Stimulated activated CD8-positive, alpha-beta memory T cell treated with anti-CD3 and anti-CD28 coated beads, Interleukin-2, amount 100 ng/mL, for 48 hours (primary cell): ENCODE results near the gene MEF2C.

Source experiments
- DNase-seq, 2 donors: peaks; one replicate each; pipeline ENCODE4 v3.0.0-alpha.2; 2020; ENCODE audit warnings: low read depth in 2 of 2

MEF2C gene

DNA sequence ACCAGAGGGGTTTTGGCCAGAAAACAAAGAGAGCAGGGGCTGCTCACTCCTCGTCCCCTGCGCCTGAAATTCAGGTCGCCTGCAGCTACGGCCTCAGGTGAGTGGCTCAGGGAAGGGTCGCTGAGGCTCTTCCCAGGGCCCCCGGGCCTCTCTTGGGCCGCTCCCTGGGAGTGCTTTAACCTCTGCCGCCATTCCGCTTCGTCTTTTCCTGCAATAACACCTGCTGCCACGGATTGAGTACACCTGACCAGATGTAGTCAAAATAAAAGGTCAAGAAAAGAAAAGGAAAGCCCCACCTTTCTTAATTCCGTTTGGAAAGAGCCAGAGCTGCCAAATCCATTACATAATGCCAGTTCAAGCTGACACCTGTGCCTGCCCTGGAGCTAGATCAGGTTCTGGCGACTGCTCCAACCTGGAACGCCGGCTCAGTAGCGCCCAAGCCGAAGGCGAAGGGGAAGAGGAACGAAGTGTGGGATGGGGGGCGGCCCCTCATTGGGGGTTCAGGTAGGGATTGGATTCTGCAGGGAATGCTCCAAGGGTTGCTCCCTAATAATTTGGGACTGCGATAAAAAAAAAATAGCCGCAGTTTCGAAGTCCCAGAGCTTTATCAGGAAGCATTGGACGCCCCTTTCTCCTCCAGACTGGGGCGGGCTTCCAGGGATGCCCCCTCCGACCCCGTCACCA lies 193.9 kb downstream of the MEF2C start:
- DNase-seq, result no peak

DNA sequence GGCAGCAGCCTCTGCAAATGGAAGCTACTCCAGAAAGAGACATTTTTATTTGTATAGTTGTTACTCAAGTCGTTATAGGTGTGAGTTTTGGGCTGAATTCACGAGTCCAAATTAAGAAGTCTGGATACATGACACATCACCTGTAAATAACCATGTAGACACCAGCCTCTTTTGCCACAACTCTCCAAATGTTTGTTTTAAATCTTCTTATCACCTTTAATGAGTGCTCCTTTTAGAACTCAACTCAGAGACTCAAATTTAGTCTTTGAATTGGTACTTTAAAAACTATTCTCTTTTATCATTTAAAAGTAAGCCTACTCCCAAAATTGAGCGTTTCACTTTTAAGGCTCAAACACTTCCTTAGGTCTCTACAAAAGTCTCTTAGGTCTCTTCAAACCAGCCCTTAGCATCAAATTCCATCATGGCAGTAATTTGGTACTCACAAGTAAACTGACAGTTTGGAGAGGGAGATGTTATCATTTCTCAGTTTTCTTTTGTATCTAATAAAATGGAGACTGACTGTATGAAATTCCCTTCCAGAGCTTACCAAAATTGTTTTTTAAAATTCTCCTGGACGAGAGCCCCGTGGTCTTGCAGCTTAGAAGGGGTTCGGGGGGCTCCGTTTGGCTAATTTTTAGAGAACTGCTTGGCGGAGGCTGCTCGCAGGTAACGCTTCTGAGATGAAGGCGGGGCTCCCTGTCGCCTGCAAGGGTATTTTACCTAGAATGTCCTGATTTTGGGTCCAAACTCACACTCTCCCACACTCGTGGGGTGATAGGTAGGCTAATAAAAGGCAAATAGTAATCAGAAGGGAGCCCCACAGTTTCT lies 194.6 kb downstream of the MEF2C start:
- DNase-seq, result no peak

DNA sequence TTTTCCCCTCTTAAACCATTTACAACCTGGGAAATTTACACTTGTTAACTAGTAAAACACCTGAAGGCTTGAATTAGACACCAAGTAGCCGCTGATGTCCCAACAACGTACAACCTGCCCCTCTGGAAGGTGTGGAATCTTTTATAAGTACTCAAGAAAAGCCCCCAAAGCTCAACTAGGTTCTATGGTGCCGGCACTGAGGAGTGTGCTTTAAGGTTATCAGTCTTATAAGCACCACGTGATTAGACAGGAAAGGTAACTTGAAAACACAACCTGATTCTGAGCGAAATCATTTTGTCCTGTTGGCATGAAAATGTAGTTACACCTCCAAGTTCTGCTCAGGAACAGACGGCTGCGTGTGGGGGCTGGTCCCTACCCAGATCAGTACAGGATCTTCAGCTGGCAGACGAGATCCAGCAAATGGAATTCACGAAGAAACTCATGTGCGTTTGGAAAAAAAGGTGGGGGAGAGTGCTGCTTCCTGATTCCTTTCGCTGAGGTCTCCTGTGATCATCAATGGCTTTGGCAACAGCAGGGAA lies 195.5 kb downstream of the MEF2C start:
- DNase-seq, result no peak

DNA sequence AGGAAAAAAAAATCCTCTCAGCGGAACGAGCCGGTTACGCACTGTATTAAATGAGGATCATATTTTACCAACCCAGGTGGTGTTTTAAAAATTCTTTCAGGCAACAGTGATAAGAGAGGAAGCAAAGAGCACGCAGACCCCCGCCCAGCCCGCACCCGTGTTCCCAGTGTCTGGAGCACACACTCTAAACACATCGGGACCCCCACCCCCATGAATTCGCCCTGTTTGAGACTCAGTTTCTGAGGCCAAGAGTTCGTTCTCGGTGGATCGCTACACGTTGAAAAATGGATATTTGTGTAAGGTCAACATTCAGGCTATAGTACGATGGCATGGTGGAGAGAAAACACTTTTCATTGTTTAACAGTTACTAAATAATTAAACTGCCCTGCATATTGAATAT lies 196.3 kb downstream of the MEF2C start:
- no peak for DNase-seq

DNA sequence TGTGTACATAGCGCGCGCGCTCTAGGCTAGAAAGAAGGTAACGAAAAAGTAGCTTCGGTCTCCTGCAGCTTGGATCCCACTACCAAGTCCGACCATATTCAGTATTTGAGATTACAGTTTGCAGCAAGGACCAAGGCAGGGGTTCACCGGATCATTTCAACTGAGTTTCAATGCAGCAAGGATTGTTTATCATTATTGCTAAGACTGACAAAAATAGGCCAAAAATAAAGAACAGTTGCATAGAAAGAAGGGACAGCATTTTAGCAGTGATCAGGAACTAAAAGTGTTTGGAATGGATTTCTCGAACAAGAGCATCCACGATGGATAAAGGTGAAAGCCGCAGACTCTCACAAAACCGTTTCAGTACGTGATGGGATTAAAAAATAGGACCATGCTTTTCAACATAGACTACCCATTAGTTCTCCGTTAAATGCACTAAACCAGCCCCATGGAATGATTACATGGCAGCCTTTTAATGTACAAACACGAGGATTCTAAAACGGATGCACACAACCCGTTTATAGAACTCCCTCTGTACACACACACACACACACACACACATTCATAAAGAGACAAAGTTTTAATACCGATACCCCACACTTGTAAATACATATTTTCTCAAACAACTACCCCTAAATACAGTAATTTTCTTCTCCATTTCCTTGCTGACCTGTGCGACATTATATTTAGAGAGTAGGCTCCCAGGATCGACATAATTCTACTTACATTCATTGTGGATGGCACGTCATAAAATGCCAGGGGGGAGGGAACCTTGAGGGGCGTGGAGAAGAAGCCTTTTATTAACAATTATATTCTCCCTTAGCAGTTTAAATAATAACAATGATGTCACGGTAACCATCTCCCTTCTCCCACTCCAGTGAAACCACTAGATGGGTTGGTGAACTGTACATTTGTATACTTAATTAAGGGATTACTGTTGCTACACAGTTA lies 197.1 kb downstream of the MEF2C start:
- no peak for DNase-seq

DNA sequence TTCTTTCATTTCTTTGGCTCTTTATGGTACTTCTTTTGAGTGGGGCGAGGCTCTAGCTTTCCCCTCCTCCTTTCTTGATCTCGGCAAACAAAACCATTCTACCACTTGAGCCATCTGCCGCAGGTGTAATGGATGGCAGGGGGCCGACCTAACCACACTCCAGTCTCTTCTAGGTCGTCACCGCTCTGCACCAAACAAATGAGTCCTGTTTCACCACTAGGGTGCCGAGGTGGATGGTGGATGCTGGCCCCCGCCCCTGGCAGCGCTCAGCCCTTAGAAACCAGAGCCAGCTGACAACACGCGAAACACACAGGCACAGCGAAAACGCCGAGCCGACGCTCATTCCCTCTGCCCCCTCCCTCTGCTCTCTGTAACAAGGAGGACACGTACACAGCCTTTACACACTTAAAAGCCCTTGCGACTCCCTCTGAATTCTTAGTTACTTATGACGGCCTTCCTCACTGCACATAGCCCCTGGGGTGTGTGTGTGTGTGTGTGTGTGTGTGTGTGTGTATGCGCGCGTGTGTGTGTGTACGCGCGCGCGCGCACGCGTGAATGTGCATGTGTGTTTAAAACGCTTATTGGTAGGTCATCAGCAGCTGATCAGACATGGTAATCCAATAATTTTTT lies 199.4 kb downstream of the MEF2C start:
- DNase-seq, result no peak

DNA sequence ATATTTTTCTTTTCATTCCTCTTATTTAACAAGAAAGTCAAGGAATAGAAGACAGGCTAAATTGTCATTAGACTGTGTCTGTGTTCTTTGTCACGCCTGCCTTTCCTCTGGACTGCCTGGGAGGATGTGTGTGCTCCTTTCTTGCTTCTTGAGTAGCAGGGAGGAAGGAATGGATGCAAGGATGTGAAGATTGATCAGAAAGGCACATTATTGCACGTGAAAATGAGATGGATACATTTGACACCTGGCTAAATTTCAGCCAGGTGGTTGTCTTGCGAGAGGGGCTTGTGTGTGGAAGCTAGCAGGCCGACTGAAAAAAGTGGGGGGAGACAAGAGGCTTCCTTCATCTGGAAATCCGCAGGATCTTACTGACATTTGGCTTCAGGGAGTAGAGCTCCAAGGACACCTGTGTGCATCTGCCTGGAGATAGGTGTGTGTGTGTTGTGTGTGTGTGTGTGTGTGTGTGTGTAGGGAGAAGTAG lies 200.1 kb downstream of the MEF2C start:
- no peak for DNase-seq

DNA sequence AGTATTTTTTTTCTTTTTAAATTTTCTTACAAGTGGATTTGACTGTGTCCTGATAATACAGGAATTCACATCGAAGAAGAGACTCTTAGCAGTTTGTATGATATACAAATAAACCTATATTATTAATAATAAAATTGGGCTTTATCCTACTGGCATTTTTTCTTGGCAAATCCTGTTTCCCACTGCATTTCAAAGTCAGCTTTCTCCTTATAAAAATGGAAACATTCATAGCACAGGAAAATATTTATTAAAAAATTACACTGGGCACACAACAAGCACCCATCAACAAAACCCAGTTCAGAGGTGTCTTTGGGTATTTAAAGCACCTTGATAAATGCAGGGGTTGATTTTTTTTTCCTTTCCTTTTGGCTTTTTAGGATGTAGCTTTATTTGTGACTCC lies 200.9 kb downstream of the MEF2C start:
- no peak for DNase-seq

DNA sequence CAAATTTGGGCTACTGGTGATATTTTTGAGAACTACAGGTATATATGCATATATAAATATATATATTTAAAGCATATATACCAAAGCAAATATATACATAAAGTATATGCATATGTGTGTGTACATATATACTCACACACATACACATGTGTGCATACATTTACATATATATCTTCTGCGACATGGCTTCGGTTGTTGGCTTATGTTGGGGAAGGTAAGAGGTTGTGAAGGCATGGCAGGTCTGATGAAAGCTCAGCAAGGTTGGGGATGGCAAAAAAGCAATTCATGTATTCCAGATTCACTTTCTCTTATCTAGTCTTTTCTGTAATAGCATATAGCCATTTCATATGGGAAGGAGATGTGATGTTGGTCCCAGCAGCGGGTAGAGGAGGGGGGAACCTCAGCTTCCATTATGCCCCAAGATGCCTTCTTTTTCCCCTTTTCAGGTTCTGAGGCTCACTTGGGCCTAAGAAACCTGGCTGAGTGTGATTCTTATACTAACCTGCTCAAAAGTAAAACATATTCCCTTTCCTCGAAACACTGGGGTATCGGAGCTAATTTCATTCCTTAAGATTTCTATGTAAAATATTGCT lies 201.7 kb downstream of the MEF2C start:
- no peak for DNase-seq

DNA sequence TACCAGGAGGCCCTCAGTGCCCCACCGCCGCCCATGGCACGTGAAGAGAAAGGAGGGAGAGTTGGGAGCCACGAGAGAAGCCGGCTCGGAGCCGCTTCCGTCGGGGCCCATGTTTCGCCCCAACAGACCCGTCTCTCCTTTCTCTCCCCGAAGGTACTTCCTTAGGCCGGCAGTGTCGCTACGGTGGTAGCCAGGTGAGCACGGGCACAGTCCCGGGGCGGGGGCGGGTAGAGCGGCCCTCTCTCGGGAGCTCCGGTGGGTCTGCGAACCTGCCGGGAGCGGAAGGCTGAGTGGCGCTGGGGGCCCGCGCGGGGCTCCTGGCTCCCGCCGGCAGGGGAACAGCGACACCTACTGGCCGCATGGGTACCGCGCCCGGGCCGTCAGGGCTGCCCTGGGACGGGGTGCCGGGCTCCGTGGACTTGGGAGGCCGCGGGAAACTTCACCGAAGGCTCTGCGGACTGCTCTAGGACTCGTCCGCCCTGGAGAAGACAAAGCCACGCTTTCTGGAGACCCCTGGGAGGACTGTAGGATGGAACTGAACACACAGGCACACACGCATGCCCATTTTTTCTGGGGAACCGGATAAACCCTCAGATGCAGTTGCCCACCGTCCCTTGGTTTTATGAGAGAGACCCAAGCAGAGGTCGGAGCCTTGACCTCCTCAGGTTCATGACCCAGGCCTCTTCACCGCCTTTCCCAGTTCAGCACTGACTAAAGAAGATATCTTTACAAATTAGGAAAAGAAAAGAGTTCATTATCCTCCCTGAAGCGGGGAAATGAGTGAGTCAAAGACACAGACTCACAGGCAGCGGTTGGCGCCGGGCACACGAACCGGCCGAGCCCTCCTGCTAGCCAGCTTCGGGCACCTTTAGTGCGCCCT lies 202.5 kb downstream of the MEF2C start:
- DNase-seq, result peak; percentile 70 to 73

DNA sequence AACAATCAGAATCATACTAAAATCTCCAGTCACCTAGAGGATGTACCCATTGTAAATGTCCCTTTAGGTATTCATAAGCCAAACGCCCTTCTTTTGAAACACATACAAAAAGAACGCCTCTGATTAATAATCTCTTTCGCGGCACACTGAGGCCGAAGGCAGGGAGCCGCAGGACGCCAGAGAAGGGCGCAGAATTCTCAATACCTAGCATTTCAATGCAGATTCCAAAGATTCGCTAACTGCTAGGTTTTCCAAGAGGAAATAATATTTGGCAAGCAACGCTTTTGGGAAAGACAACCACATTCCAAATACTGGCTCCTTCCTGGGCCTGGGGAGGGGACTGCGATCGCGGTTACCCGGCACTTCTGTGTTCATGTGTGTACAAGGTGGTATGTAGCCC lies 203.3 kb downstream of the MEF2C start:
- DNase-seq, result no peak

DNA sequence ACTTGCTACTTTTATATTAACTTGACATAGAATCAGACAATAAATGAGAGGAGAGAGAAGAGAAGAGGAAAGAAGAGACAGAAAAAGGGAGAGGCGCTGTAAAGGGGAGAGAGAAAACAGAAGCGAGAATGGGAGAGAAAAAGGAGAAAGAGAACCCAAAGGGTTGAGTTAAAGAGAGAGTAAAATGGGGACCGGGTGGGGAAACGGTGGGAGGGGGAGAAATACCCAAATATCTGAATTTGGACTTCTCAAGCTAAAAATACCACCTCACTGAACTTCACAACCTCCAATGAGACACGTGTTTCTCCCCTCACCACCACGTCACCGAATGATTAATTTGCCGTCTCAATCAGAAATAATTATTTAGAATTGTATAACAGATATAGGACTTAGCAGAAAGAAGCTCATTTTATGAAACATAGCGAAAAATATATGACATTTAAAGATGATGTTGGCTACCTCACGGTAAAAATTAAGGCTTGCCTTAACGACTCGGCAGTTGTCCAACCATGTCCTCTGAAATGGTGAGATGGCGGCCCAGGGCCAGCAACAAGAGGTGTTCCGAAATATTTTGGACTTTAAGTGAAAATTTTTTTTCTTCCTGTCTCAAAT lies 204.1 kb downstream of the MEF2C start:
- DNase-seq, result no peak

DNA sequence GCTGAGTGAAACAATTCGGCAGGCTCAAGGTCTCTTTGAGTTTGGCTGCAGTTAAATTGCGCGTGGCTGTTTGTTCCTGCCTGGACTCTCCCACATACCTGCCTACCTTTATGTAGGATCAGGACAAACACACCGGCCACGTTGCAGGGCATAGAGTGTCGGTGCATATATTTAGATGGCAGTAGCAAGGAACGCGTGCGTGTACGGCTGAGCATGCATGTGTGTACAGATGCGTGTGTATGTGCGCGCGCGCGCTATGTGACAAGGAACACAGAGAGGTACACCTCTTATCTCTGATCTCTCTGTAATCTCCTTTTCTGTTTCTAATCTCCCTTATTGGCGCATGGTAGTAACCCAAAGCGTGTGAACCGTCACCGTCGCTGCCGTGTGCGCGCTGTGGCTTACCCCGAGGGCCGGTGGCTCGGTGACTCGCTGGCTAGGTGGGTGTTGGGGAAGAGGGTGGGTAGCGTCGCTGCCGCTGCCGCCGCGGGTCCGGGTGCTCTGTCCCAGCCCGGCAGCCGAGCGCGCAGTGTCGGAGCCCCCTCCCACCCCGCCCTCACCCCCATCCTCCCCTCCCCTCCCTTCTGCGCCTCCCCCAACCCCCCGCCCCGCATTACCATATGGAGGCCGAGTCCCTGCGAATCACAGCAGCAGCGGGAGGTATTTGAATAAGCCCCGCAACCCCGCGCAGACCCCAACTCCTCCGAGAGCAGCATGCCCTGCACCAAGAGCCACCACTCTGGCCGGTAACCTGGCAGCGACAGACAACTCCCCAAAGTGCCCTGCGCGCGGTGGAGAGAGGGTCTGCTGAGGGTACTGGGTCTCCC lies 204.8 kb downstream of the MEF2C start:
- DNase-seq, result no peak

DNA sequence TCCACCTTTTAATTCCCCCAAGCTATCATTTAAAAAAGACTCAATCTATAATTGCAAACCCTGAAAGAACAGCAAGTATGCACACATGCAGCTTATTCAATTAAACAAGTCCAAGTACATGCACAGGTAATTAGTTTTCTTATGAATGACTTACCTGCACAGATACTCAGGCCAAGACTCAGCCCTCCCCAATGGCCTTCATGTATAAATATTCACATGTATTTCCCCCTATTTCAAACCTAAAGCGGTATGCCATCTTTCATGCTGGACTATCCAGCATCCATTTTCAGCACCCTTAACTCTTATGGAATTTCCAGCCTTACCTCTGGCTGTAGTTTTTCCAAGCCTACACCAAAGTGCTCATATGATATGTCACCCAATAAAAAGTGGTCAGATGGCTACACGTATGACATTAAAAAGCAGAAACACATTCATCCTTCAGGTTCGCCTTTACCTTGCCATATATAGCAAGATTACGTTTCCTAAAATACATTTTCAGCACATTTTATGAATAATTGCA lies 205.5 kb downstream of the MEF2C start:
- DNase-seq, result no peak

DNA sequence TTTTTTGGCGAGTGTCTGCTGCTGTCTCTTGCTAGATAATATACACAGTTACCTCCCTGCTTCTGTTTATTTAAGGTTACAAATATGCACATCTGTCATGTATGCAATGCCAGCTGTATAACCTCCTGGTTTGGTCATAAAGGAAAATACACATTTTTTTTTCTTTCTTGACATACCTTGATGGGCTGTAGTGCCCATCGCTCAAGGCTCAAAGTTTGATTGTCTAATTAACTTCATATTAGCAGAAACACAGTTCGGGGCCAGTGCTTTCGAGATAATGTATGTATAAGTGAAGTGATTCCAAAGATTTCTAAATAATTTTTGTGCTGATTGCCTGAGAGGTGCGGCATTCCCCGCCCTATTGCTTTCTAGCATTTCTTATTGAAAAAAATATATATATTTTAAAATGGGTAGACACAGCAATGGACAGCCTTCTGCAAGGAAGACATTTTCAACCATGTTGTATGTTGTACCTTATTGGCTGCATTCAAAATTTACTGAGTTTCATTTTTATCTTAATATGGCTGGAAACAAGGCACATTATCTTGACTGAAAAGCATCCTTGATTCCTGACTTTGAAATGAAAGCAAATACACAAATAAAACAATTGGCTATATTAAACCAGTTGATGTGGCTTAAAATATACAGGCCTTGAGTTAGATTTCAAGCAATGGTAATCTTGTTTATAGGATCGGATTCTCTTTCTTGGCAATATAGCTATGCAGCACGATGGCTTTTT lies 206.2 kb downstream of the MEF2C start:
- no peak for DNase-seq

DNA sequence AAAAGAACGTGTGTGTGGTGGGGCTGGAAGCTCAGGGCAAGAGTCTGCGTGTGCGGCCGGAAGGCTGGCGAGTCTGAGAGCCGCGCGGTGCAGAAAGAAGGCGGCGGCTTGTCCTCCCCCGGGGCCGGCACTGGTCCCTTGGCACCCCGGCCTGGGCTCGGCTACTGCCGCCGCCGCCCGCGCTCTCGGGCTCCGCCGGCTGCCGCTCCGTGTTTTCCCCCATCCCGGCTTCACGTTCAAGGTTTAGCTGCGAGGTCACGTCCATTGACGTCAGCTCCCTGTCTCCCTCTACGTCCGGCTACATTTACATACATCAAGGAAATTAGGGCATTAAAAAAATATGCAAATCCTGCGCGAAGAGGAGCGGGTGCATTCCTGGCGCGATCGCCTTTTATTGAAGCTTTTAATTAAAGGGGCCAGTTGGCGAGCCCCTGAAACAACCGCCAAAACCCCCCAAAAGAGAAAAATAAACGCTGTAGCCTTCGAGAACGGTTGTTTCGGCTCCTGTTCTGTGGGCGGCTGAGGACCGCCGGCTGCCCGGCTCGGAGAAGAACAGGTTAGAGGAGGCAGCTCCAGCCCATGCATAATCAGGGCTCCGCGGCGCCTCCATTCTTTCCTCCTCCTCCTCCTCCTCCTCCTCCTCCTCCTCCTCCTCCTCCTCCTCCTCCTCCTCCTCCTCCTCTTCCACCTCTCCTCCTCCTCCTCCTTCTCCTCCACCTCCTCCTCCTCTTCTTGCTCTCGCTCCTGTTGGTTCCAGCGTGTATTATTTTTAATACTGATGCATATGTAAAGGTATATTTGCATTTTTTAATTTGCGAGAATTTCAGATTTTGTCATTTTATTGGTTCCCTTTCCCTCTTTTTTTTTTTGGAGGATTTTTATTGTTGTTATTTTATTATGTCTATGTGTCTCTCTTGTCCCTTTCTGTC lies 207.0 kb downstream of the MEF2C start:
- DNase-seq, result no peak
